Left forelimb (tissue), 1 donor: ENCODE data around the gene RBM19.
"Not testable (repeated sequence)": the region's sequence is repeated elsewhere in the genome, so short reads cannot be mapped to it uniquely, and the experiment has no call there.

ENCODE experiments used
- DNase-seq: peaks from one replicate; pipeline ENCODE4 v3.0.0-alpha.2; 2018; ENCODE audit warnings: low spot score

Gene RBM19

GRCh38 chr12:113831476-113831875 is 134.6 kb downstream of the RBM19 start:
- no peak for DNase-seq

- no peak for DNase-seq
Observed at GRCh38 chr12:113831016-113831415, 135.1 kb downstream of the RBM19 start.

GRCh38 chr12:113829212-113829611 is 136.9 kb downstream of the RBM19 start:
- DNase-seq, result no peak

- no peak for DNase-seq
Observed at GRCh38 chr12:113827539-113828114, 138.5 kb downstream of the RBM19 start.

- DNase-seq, result no peak
Observed at GRCh38 chr12:113826805-113827538, 139.2 kb downstream of the RBM19 start.

- DNase-seq, result no peak
Observed at GRCh38 chr12:113825705-113826104, 140.4 kb downstream of the RBM19 start.

GRCh38 chr12:113823816-113824215 is 142.3 kb downstream of the RBM19 start:
- DNase-seq, result no peak

GRCh38 chr12:113823016-113823415 is 143.1 kb downstream of the RBM19 start:
- no peak for DNase-seq

GRCh38 chr12:113820842-113821241 is 145.3 kb downstream of the RBM19 start:
- no peak for DNase-seq

- no peak for DNase-seq
Observed at GRCh38 chr12:113820309-113820708, 145.8 kb downstream of the RBM19 start.

- no peak for DNase-seq
Observed at GRCh38 chr12:113819495-113819894, 146.6 kb downstream of the RBM19 start.

- no peak for DNase-seq
Observed at GRCh38 chr12:113818833-113819232, 147.3 kb downstream of the RBM19 start.

GRCh38 chr12:113818283-113818682 is 147.8 kb downstream of the RBM19 start:
- no peak for DNase-seq

- no peak for DNase-seq
Observed at GRCh38 chr12:113816866-113817265, 149.3 kb downstream of the RBM19 start.

- DNase-seq, result no peak
Observed at GRCh38 chr12:113815031-113815430, 151.1 kb downstream of the RBM19 start.

- no peak for DNase-seq
Observed at GRCh38 chr12:113813229-113813541, 152.9 kb downstream of the RBM19 start.

- DNase-seq, result no peak
Observed at GRCh38 chr12:113812411-113813228, 153.5 kb downstream of the RBM19 start.

- DNase-seq, result not testable (repeated sequence)
Observed at GRCh38 chr12:113809462-113810220, 156.5 kb downstream of the RBM19 start.

GRCh38 chr12:113808095-113808951 is 157.8 kb downstream of the RBM19 start:
- DNase-seq, result no peak

GRCh38 chr12:113805673-113806072 is 160.5 kb downstream of the RBM19 start:
- no peak for DNase-seq

- no peak for DNase-seq
Observed at GRCh38 chr12:113804961-113805600, 161.0 kb downstream of the RBM19 start.
